ELF-1 (cell line): Measurements from ENCODE around the gene NFYC.
A peak's percentile ranks its signal among the peaks of the same experiment; 100 is the strongest.

Source experiments
- DNase-seq: peaks from one replicate; pipeline ENCODE4 v3.0.0-alpha.2; 2016; ENCODE audit warnings: low read depth, low spot score

Gene NFYC

GRCh38 chr1:40798366-40799281 lies 107.1 kb downstream of the NFYC start:
- DNase-seq: no peak

GRCh38 chr1:40799351-40799867 lies 107.9 kb downstream of the NFYC start:
- no peak for DNase-seq

- no peak for DNase-seq
These were observed 110.2 kb downstream of the NFYC start for GRCh38 chr1:40801742-40802077.

GRCh38 chr1:40802078-40802741 lies 110.7 kb downstream of the NFYC start:
- DNase-seq: peak; percentile 93

GRCh38 chr1:40802742-40803113 lies 111.2 kb downstream of the NFYC start:
- no peak for DNase-seq

GRCh38 chr1:40803447-40803846 lies 111.9 kb downstream of the NFYC start:
- DNase-seq: no peak

- no peak for DNase-seq
These were observed 112.4 kb downstream of the NFYC start for GRCh38 chr1:40803902-40804301.

GRCh38 chr1:40806240-40806639 lies 114.7 kb downstream of the NFYC start:
- DNase-seq: no peak

- peak; percentile 62 for DNase-seq
These were observed 115.5 kb downstream of the NFYC start for GRCh38 chr1:40806731-40807695.

- DNase-seq: no peak
These were observed 116.5 kb downstream of the NFYC start for GRCh38 chr1:40808002-40808401.

GRCh38 chr1:40808444-40808843 lies 116.9 kb downstream of the NFYC start:
- no peak for DNase-seq

GRCh38 chr1:40808909-40809308 lies 117.4 kb downstream of the NFYC start:
- no peak for DNase-seq

GRCh38 chr1:40810927-40811326 lies 119.4 kb downstream of the NFYC start:
- no peak for DNase-seq

GRCh38 chr1:40815420-40815819 lies 123.9 kb downstream of the NFYC start:
- DNase-seq: no peak

- DNase-seq: no peak
These were observed 126.3 kb downstream of the NFYC start for GRCh38 chr1:40817791-40818263.

- peak; percentile 87 for DNase-seq
These were observed 126.9 kb downstream of the NFYC start for GRCh38 chr1:40818264-40818961.

GRCh38 chr1:40819101-40819500 lies 127.6 kb downstream of the NFYC start:
- no peak for DNase-seq

GRCh38 chr1:40820251-40820797 lies 128.8 kb downstream of the NFYC start:
- DNase-seq: peak; percentile 71
